A549 (cell line): ENCODE results near the gene EXOSC5. TPM values are rescaled to one million over a fixed set of nuclear protein-coding genes. Genes with fewer than 3 reads are reported as not detected.

ENCODE experiments used
- ATAC-seq, 2 experiments: fragments of 200-7000 bp in 1 of 2; fragments of >200 bp in 1 of 2; cut with Nextera tagmentation in 1 of 2; cut with Tn5 transposase in 1 of 2; 3 replicates each; pipeline versions ENCODE4 v1.8.0 to v1.9.1; 2018 to 2020; ENCODE audit warnings: mild to moderate bottlenecking in 1 of 2, moderate library complexity in 1 of 2
- CTCF ChIA-PET: fragments of 300-600 bp; sonication (Branson Sonifier 250); formaldehyde crosslinking; extraction: SDS; loops from one replicate; lab custom pipeline; 2021; ENCODE audit warnings: antibody characterized with exemption, inconsistent platforms; lab: Yijun Ruan, JAX
- POLR2A ChIA-PET: fragments of 350-600 bp; formaldehyde crosslinking; extraction: SDS; loops from one replicate; lab custom pipeline; 2021; ENCODE audit warnings: antibody characterized with exemption, inconsistent platforms; lab: Yijun Ruan, JAX
- DNase-seq, 2 experiments: peaks; one replicate each; pipeline versions ENCODE4 v3.0.0 to v3.0.0-alpha.2; 2011 to 2016; ENCODE audit warnings: low read depth in 1 of 2, low spot score in 1 of 2
- FAIRE-seq: peaks from 2 replicates; lab custom pipeline; 2011; peaks lifted over from hg19 to GRCh38; lab: Jason Lieb, UNC
- H3K27ac ChIP-seq, 2 experiments: fragments of >200 bp; sonication (Bioruptor Twin); formaldehyde crosslinking; 3 replicates each; pipeline ENCODE4 v1.5.1; 2016 to 2017
- H3K4me1 ChIP-seq: fragments of >200 bp; sonication (Bioruptor Twin); formaldehyde crosslinking; 3 replicates; pipeline ENCODE4 v1.6.1; 2016
- H3K4me2 ChIP-seq: fragments of >200 bp; sonication (Bioruptor Twin); formaldehyde crosslinking; 3 replicates; pipeline ENCODE4 v1.6.1; 2016
- H3K4me3 ChIP-seq: fragments of >200 bp; sonication (Bioruptor Twin); formaldehyde crosslinking; 3 replicates; pipeline ENCODE4 v1.5.1; 2016
- H3K9me3 ChIP-seq: fragments of >200 bp; sonication (Bioruptor Twin); formaldehyde crosslinking; 3 replicates; pipeline ENCODE4 v1.6.1; 2016
- BHLHE40 ChIP-seq: IDR thresholded peaks from 2 replicates; pipeline ENCODE4 v1.6.1; 2012; ENCODE audit warnings: low read depth, low read length, inconsistent platforms
- EP300 ChIP-seq, 2 experiments: fragments of >200 bp; sonication (Bioruptor Twin); formaldehyde crosslinking; IDR thresholded peaks; 2 replicates in 1 of 2; 3 replicates in 1 of 2; pipeline ENCODE4 v1.6.1; 2016 to 2017
- FOSL2 ChIP-seq, 2 experiments: fragments of 450-650 bp in 1 of 2; fragments of >200 bp in 1 of 2; sonication (Bioruptor Twin) in 1 of 2; formaldehyde crosslinking; IDR thresholded peaks; 2 replicates each; pipeline versions ENCODE4 v1.5.0 to v1.6.1; 2016 to 2020; ENCODE audit warnings: mild to moderate bottlenecking in 1 of 2, moderate library complexity in 1 of 2
- JUNB ChIP-seq: fragments of >200 bp; sonication (Bioruptor Twin); formaldehyde crosslinking; IDR thresholded peaks from 2 replicates; pipeline ENCODE4 v1.6.1; 2016
- KDM1A ChIP-seq: fragments of 200-600 bp; sonication (generic); IDR thresholded peaks from 2 replicates; pipeline ENCODE4 v1.6.1; 2016; ENCODE audit warnings: low read depth, mild to moderate bottlenecking
- KDM5A ChIP-seq: fragments of 200-600 bp; sonication (generic); IDR thresholded peaks from 2 replicates; pipeline ENCODE4 v1.6.1; 2016; ENCODE audit warnings: antibody characterized with exemption, mild to moderate bottlenecking
- MAFK ChIP-seq: fragments of 450-650 bp; IDR thresholded peaks from 2 replicates; pipeline ENCODE4 v1.6.1; 2014; ENCODE audit not compliant: partially characterized antibody
- MYC ChIP-seq: IDR thresholded peaks from 2 replicates; pipeline ENCODE4 v1.6.1; 2012; ENCODE audit warnings: mild to moderate bottlenecking, inconsistent platforms, low read length, improper control_type of control experiment, borderline replicate concordance
- NFE2L2 ChIP-seq: fragments of 150-350 bp; conservative IDR thresholded peaks from 2 replicates; pipeline ENCODE4 v1.6.1; 2014; ENCODE audit warnings: low read length
- NR3C1 ChIP-seq: fragments of >200 bp; sonication (Bioruptor Twin); formaldehyde crosslinking; IDR thresholded peaks from 3 replicates; pipeline ENCODE4 v1.6.1; 2017
- PHF8 ChIP-seq: fragments of 200-600 bp; sonication (generic); IDR thresholded peaks from 2 replicates; pipeline ENCODE4 v1.6.1; 2016; ENCODE audit warnings: low read depth, mild to moderate bottlenecking, antibody characterized with exemption, moderate library complexity, borderline replicate concordance
- RARB ChIP-seq: fragments of 250-450 bp; sonication (Bioruptor Pico); IDR thresholded peaks from 2 replicates; pipeline ENCODE4 v1.8.0; 2021; ENCODE audit warnings: mild to moderate bottlenecking, moderate library complexity
- RCOR1 ChIP-seq: fragments of 150-350 bp; IDR thresholded peaks from 2 replicates; pipeline ENCODE4 v1.6.1; 2014; ENCODE audit warnings: antibody characterized with exemption, low read length, low read depth
- RNF2 ChIP-seq: fragments of 200-600 bp; sonication (generic); IDR thresholded peaks from 2 replicates; pipeline ENCODE4 v1.6.1; 2016; ENCODE audit warnings: low read depth, mild to moderate bottlenecking, antibody characterized with exemption, moderate library complexity, borderline replicate concordance
- SREBF2 ChIP-seq: fragments of 450-650 bp; IDR thresholded peaks from 2 replicates; pipeline ENCODE4 v1.6.1; 2014; ENCODE audit warnings: mild to moderate bottlenecking, moderate library complexity
- ZC3H11A ChIP-seq: fragments of 450-650 bp; IDR thresholded peaks from 2 replicates; pipeline ENCODE4 v1.6.1; 2014; ENCODE audit warnings: antibody characterized with exemption, mild to moderate bottlenecking
- WGBS: methylation state at CpG from one replicate; pipeline ENCODE4 v1.1.6; 2017; ENCODE audit errors: missing lambda C conversion rate; 5-methylcytosine and 5-hydroxymethylcytosine counted together
- polyA plus RNA-seq, 4 experiments: library from polyadenylated mRNA; depleted of rRNA in 3 of 4; stranded (reverse); fragments of >200 nt; fragmentation: RNase III in 1 of 4; extraction: RNeasy Plus Mini Kit Qiagen cat#74134 plus additional on column Dnase treatment in 1 of 4; gene quantifications; 2 replicates in 3 of 4; 3 replicates in 1 of 4; pipeline ENCODE4 v1.2.3, GENCODE V29; 2011 to 2017
- TF ChIP-seq, protein P1 (sequence below): fragments of 250-450 bp; sonication (Bioruptor Pico); IDR thresholded peaks from 2 replicates; pipeline ENCODE4 v1.5.0; 2021; ENCODE audit warnings: mild to moderate bottlenecking, moderate library complexity, borderline replicate concordance
- TF ChIP-seq, protein P2 (sequence below): IDR thresholded peaks from 2 replicates; pipeline ENCODE4 v1.6.1; 2012

EXOSC5 gene
- polyA plus RNA-seq, 2 of the 4 experiments (the other 2 are of a cell fraction): 63.7 to 109 TPM

DNA sequence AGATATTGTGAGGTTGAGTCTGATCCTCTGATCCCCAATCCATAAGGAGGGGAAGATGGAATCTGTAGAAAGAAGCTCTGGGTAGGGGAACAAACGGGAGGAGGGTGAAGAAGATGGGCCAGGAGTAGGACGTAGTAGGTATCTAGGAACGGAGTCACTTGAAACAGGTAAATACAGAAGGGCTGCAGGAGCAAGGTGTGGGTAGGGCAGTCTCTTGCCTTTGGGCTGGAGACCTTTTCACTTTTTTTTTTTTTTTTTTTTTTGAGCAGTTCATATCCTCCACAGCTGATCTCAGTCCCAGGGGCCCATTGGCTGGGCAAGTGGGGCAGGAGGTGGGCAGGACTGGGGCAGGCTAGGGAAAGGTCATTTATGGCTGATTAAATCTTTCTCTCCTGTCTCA is 1.9 kb upstream of the EXOSC5 start:
- TF ChIP-seq JUNB (no peak), MAFK (no peak), KDM1A (no peak), RARB (CRISPR knock-in tag) (no peak), RCOR1 (no peak), FOSL2 (IDR thresholded peaks at IDR 0.05) (no peak), FOSL2 (CRISPR knock-in tag; IDR thresholded peaks at IDR 0.05) (no peak), NFE2L2 (no peak), SREBF2 (no peak), NR3C1 (no peak)
- TF ChIP-seq, protein P1, sequence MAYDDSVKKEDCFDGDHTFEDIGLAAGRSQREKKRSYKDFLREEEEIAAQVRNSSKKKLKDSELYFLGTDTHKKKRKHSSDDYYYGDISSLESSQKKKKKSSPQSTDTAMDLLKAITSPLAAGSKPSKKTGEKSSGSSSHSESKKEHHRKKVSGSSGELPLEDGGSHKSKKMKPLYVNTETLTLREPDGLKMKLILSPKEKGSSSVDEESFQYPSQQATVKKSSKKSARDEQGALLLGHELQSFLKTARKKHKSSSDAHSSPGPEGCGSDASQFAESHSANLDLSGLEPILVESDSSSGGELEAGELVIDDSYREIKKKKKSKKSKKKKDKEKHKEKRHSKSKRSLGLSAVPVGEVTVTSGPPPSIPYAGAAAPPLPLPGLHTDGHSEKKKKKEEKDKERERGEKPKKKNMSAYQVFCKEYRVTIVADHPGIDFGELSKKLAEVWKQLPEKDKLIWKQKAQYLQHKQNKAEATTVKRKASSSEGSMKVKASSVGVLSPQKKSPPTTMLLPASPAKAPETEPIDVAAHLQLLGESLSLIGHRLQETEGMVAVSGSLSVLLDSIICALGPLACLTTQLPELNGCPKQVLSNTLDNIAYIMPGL: no peak
- TF ChIP-seq, protein P2, sequence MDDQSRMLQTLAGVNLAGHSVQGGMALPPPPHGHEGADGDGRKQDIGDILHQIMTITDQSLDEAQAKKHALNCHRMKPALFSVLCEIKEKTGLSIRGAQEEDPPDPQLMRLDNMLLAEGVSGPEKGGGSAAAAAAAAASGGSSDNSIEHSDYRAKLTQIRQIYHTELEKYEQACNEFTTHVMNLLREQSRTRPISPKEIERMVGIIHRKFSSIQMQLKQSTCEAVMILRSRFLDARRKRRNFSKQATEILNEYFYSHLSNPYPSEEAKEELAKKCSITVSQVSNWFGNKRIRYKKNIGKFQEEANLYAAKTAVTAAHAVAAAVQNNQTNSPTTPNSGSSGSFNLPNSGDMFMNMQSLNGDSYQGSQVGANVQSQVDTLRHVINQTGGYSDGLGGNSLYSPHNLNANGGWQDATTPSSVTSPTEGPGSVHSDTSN: no peak
- DNase-seq (no peak), FAIRE-seq (no peak), ATAC-seq (no peak)
- POLR2A ChIA-PET: interaction anchor here (0.6 to 0.9 kb wide), 2 partner anchors 10 to 19 kb away, joined by 3 to 4 read pairs; no protein-coding TSS in a partner anchor
- 71% methylated on average over 3 of the region's 3 CpGs for WGBS
- CTCF ChIA-PET: interaction anchor here (0.8 to 2.4 kb wide), 9 partner anchors 8 to 172 kb away, joined by 3 to 9 read pairs (median 4); no protein-coding TSS in a partner anchor
- Histone ChIP-seq H3K27ac (no peak overlapping the region), H3K4me1 (peaks cover 20% of the 10 kb centered on the region), H3K4me3 (peak overlapping the region; percentile 67; the same call in 1 of the 3 replicates), H3K9me3 (no peaks in the 10 kb centered on the region), H3K4me2 (peak overlapping the region; percentile 88)

DNA sequence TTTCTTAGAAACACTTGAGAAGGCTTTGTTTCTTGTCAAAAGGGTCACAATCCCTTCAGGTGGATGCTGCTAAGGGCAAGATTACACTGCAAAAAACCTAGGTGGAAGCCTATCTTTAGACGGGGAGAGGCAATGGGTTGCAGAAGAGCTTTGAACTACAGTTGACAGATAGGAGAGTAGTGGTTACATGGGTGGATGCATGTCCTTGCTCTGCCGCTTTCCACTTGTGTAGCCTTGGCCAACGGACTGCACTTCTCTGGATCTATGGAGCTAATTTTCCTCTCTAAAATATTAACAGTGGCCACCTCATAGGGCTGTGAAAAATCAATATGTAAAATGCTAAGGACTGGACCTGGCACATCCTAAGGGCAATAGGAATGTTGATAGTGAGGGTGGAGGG is 1.4 kb upstream of the EXOSC5 start:
- ChIA-PET CTCF (interaction anchor here (0.8 to 2.4 kb wide), 10 partner anchors 9 to 172 kb away, joined by 3 to 9 read pairs (median 4); partner anchors contain the start of gene DMAC2), POLR2A (interaction anchor here (0.9 kb wide), 1 partner anchor 10 kb away, joined by 3 read pairs; no protein-coding TSS in a partner anchor)
- peak overlapping the region; percentile 67 for H3K4me3 ChIP-seq
- no peak for TF ChIP-seq EP300 (IDR thresholded peaks at IDR 0.05)
- TF ChIP-seq BHLHE40: no peak
- no peak for TF ChIP-seq NFE2L2
- TF ChIP-seq ZC3H11A: no peak
- no peak for TF ChIP-seq RNF2
- TF ChIP-seq NR3C1: no peak
- 0 out of 2 replicates have a peak, but pooled peaks have one; percentile 4 for TF ChIP-seq MYC
- FAIRE-seq: no peak
- H3K9me3 ChIP-seq: no peaks in the 10 kb centered on the region
- H3K4me2 ChIP-seq: peak overlapping the region; percentile 88
- peaks cover 20% of the 10 kb centered on the region for H3K4me1 ChIP-seq
- no peak for DNase-seq
- H3K27ac ChIP-seq: peak overlapping the region in 1 of 2 experiments; percentile 87; a peak in 4 of 6 replicates
- 66% methylated on average over 3 of the region's 3 CpGs for WGBS
- ATAC-seq: no peak

DNA sequence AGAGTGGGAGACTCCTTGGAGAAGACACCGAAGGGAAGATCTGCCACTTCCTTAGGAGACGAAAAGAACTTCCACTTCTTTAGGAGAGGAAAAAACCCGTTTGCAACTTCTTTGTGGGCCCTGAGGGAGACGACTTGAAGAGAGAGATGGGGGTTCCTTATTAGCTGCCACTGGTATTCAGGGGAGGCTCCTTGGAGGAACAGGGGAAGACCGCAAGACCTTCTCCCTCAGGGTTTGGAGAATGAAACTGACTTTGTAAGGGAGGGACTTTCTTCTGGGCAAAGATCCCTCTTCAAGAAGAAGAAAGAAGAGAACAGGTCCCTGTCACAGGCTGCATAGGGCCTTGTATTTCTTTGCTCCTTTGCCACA is 875 bp upstream of the EXOSC5 start:
- Histone ChIP-seq H3K4me2 (peak overlapping the region; percentile 88), H3K4me1 (peaks cover 20% of the 10 kb centered on the region), H3K27ac (peak overlapping the region; percentile 79 to 87), H3K9me3 (no peaks in the 10 kb centered on the region), H3K4me3 (peak overlapping the region; percentile 67)
- POLR2A ChIA-PET: no interaction called here
- CTCF ChIA-PET: interaction anchor here (0.8 to 2.4 kb wide), 6 partner anchors 9 to 173 kb away, joined by 3 to 9 read pairs (median 4); partner anchors contain the start of gene DMAC2
- WGBS: under 1% methylated on average over 5 of the region's 5 CpGs
- peak in 1 of 2 experiments; percentile 1; a peak in 1 of 6 replicates for ATAC-seq
- no peak for FAIRE-seq
- no peak for DNase-seq
- TF ChIP-seq RNF2 (no peak), PHF8 (0 out of 2 replicates have a peak, but pooled peaks have one; percentile 11), RCOR1 (no peak), KDM5A (peak; percentile 62; the same call in 1 of the 2 replicates)
